ENCODE results near the gene GRB14.
"Not testable (repeated sequence)": the region's sequence is repeated elsewhere in the genome, so short reads cannot be mapped to it uniquely, and the experiment has no call there.

The GRB14 gene

GRCh38 chr2:164509137-164509877 is 112.0 kb downstream of the GRB14 start:
- no peaks in the 10 kb centered on the region for H3K36me3 Mint-ChIP-seq
- H3K4me3 Mint-ChIP-seq: no peak overlapping the region
- ATAC-seq: no peak
- no peaks in the 10 kb centered on the region for H3K4me1 Mint-ChIP-seq
- H3K27me3 Mint-ChIP-seq: peaks cover 11% of the 10 kb centered on the region
- H3K27ac Mint-ChIP-seq: no peak overlapping the region
- H3K9me3 Mint-ChIP-seq: peaks cover 3% of the 10 kb centered on the region

GRCh38 chr2:164504253-164504652 is 117.0 kb downstream of the GRB14 start:
- no peak for ATAC-seq
- no peaks in the 10 kb centered on the region for H3K9me3 Mint-ChIP-seq
- no peak overlapping the region for H3K27ac Mint-ChIP-seq
- H3K4me1 Mint-ChIP-seq: no peaks in the 10 kb centered on the region
- no peaks in the 10 kb centered on the region for H3K27me3 Mint-ChIP-seq
- no peak overlapping the region for H3K4me3 Mint-ChIP-seq
- H3K36me3 Mint-ChIP-seq: no peaks in the 10 kb centered on the region

GRCh38 chr2:164498836-164499235 is 122.4 kb downstream of the GRB14 start:
- Mint-ChIP-seq H3K27me3 (no peaks in the 10 kb centered on the region), H3K4me1 (no peaks in the 10 kb centered on the region), H3K4me3 (no peak overlapping the region), H3K9me3 (no peaks in the 10 kb centered on the region), H3K27ac (no peak overlapping the region), H3K36me3 (no peaks in the 10 kb centered on the region)
- no peak for ATAC-seq

- ATAC-seq: no peak
- no peaks in the 10 kb centered on the region for H3K9me3 Mint-ChIP-seq
- no peak overlapping the region for H3K4me3 Mint-ChIP-seq
- H3K4me1 Mint-ChIP-seq: no peaks in the 10 kb centered on the region
- no peak overlapping the region for H3K27ac Mint-ChIP-seq
- H3K27me3 Mint-ChIP-seq: no peaks in the 10 kb centered on the region
- no peaks in the 10 kb centered on the region for H3K36me3 Mint-ChIP-seq
These were observed 124.4 kb downstream of the GRB14 start for GRCh38 chr2:164496881-164497280.

- H3K4me3 Mint-ChIP-seq: no peak overlapping the region
- H3K36me3 Mint-ChIP-seq: no peaks in the 10 kb centered on the region
- no peak overlapping the region for H3K27ac Mint-ChIP-seq
- no peaks in the 10 kb centered on the region for H3K27me3 Mint-ChIP-seq
- no peaks in the 10 kb centered on the region for H3K9me3 Mint-ChIP-seq
- ATAC-seq: no peak
- no peaks in the 10 kb centered on the region for H3K4me1 Mint-ChIP-seq
These were observed 124.9 kb downstream of the GRB14 start for GRCh38 chr2:164496421-164496820.

GRCh38 chr2:164495491-164496223 is 125.6 kb downstream of the GRB14 start:
- no peaks in the 10 kb centered on the region for H3K36me3 Mint-ChIP-seq
- no peak overlapping the region for H3K27ac Mint-ChIP-seq
- H3K27me3 Mint-ChIP-seq: no peaks in the 10 kb centered on the region
- H3K4me3 Mint-ChIP-seq: no peak overlapping the region
- no peaks in the 10 kb centered on the region for H3K4me1 Mint-ChIP-seq
- H3K9me3 Mint-ChIP-seq: no peaks in the 10 kb centered on the region
- ATAC-seq: no peak

GRCh38 chr2:164485541-164485940 is 135.7 kb downstream of the GRB14 start:
- H3K36me3 Mint-ChIP-seq: no peaks in the 10 kb centered on the region
- no peaks in the 10 kb centered on the region for H3K4me1 Mint-ChIP-seq
- no peaks in the 10 kb centered on the region for H3K9me3 Mint-ChIP-seq
- no peak overlapping the region for H3K27ac Mint-ChIP-seq
- no peak overlapping the region for H3K4me3 Mint-ChIP-seq
- ATAC-seq: no peak
- H3K27me3 Mint-ChIP-seq: no peaks in the 10 kb centered on the region

- Mint-ChIP-seq H3K27me3 (no peaks in the 10 kb centered on the region), H3K27ac (no peak overlapping the region), H3K9me3 (no peaks in the 10 kb centered on the region), H3K4me3 (no peak overlapping the region), H3K4me1 (no peaks in the 10 kb centered on the region), H3K36me3 (no peaks in the 10 kb centered on the region)
- ATAC-seq: no peak
These were observed 141.8 kb downstream of the GRB14 start for GRCh38 chr2:164479460-164479859.

- peak; percentile 20 for ATAC-seq
- H3K36me3 Mint-ChIP-seq: no peaks in the 10 kb centered on the region
- H3K27ac Mint-ChIP-seq: no peak overlapping the region
- no peaks in the 10 kb centered on the region for H3K4me1 Mint-ChIP-seq
- no peaks in the 10 kb centered on the region for H3K27me3 Mint-ChIP-seq
- H3K9me3 Mint-ChIP-seq: no peaks in the 10 kb centered on the region
- H3K4me3 Mint-ChIP-seq: no peak overlapping the region
These were observed 143.1 kb downstream of the GRB14 start for GRCh38 chr2:164478205-164478604.

GRCh38 chr2:164474873-164475272 is 146.4 kb downstream of the GRB14 start:
- no peaks in the 10 kb centered on the region for H3K36me3 Mint-ChIP-seq
- no peak overlapping the region for H3K27ac Mint-ChIP-seq
- no peak overlapping the region for H3K4me3 Mint-ChIP-seq
- ATAC-seq: no peak
- no peaks in the 10 kb centered on the region for H3K27me3 Mint-ChIP-seq
- H3K4me1 Mint-ChIP-seq: no peaks in the 10 kb centered on the region
- H3K9me3 Mint-ChIP-seq: no peaks in the 10 kb centered on the region

- no peaks in the 10 kb centered on the region for H3K27me3 Mint-ChIP-seq
- no peak overlapping the region for H3K27ac Mint-ChIP-seq
- no peaks in the 10 kb centered on the region for H3K9me3 Mint-ChIP-seq
- ATAC-seq: no peak
- no peaks in the 10 kb centered on the region for H3K36me3 Mint-ChIP-seq
- no peak overlapping the region for H3K4me3 Mint-ChIP-seq
- no peaks in the 10 kb centered on the region for H3K4me1 Mint-ChIP-seq
These were observed 148.3 kb downstream of the GRB14 start for GRCh38 chr2:164473021-164473420.

GRCh38 chr2:164465047-164465446 is 156.2 kb downstream of the GRB14 start:
- H3K9me3 Mint-ChIP-seq, H3K27me3 Mint-ChIP-seq: not testable (repeated sequence)

GRCh38 chr2:164464376-164464775 is 156.9 kb downstream of the GRB14 start:
- no peak for ATAC-seq
- no peaks in the 10 kb centered on the region for H3K36me3 Mint-ChIP-seq
- peaks cover 16% of the 10 kb centered on the region for H3K27me3 Mint-ChIP-seq
- no peak overlapping the region for H3K27ac Mint-ChIP-seq
- H3K4me1 Mint-ChIP-seq: no peaks in the 10 kb centered on the region
- H3K4me3 Mint-ChIP-seq: no peak overlapping the region
- no peaks in the 10 kb centered on the region for H3K9me3 Mint-ChIP-seq

More at GRCh38 chr2:164465047-164465446, 156.2 kb downstream of the GRB14 start:
- H3K36me3 Mint-ChIP-seq, H3K27ac Mint-ChIP-seq, ATAC-seq, H3K4me3 Mint-ChIP-seq, H3K4me1 Mint-ChIP-seq: not testable (repeated sequence)

GRCh38 chr2:164458792-164459191 is 162.5 kb downstream of the GRB14 start:
- Mint-ChIP-seq H3K27me3 (peaks cover 18% of the 10 kb centered on the region), H3K9me3 (no peaks in the 10 kb centered on the region), H3K4me1 (no peaks in the 10 kb centered on the region), H3K4me3 (no peak overlapping the region), H3K36me3 (no peaks in the 10 kb centered on the region), H3K27ac (no peak overlapping the region)
- no peak for ATAC-seq

- Mint-ChIP-seq H3K27ac (no peak overlapping the region), H3K4me3 (no peak overlapping the region), H3K27me3 (peaks cover 18% of the 10 kb centered on the region), H3K4me1 (no peaks in the 10 kb centered on the region), H3K9me3 (no peaks in the 10 kb centered on the region), H3K36me3 (no peaks in the 10 kb centered on the region)
- no peak for ATAC-seq
These were observed 164.0 kb downstream of the GRB14 start for GRCh38 chr2:164457271-164457670.

GRCh38 chr2:164456619-164457018 is 164.7 kb downstream of the GRB14 start:
- no peak for ATAC-seq
- Mint-ChIP-seq H3K27me3 (peaks cover 18% of the 10 kb centered on the region), H3K4me3 (no peak overlapping the region), H3K36me3 (no peaks in the 10 kb centered on the region), H3K9me3 (no peaks in the 10 kb centered on the region), H3K4me1 (no peaks in the 10 kb centered on the region), H3K27ac (no peak overlapping the region)
